ENCODE data around the gene TRAF1.

TRAF1 gene

DNA sequence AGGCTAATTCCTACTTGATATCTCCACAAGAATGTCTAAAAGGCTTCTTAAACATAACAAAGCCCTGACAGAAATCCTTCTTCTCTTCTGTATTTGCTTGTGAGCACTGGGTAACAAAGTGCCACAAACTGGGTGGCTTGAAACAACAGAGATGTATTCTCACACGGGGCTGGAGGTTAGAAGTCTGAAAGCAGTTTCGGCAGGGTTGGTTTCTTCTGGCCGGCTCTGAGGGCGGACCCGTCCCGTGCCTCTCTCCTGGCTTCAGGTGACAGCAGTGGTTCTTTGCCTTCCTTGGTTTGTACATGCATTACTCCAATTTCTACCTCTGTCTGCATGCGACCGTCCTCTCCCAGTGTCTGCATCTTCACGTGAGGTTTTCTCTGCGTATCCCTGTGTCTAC, 14.0 kb upstream of the TRAF1 start:
- DNase-seq, result no peak

DNA sequence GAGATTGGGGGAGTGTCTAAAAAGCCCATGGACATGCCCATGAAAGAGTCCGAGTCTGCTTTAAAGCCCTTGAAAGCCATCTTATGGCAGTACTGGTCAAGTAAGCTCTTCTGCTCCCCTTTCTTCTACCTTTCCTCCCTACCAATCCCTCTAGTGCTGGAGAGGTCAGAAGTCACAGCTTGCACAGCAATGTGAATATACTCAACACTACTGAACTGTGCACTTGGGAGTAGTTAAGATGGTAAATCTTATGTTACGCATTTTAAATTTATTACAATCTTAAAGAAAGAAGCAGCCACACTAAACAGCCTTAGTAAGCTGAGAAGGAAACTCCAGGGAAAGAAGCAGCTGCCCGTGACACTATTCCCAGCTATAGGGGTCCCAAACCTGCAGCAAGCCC, 12.3 kb upstream of the TRAF1 start:
- DNase-seq, result no peak

DNA sequence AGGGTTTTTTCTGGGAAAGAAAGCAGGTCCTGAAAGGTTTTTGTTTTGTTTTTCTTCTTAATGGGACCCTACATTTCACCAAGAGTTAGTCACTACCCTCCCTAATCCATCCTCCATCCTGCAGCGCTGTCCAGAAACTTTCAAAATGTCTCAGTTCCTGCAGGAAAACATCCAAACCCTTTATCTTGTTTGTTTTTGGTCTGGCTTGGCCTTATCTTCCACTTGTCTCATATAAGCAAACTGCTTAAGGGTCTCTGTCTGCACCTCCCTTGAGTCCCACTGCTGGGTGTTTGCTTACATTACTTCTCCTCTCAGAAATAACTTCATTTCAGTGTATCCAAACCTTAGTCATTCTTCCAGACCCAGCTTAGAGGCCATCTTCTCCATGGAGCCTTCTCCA, 11.0 kb upstream of the TRAF1 start:
- DNase-seq, result no peak

DNA sequence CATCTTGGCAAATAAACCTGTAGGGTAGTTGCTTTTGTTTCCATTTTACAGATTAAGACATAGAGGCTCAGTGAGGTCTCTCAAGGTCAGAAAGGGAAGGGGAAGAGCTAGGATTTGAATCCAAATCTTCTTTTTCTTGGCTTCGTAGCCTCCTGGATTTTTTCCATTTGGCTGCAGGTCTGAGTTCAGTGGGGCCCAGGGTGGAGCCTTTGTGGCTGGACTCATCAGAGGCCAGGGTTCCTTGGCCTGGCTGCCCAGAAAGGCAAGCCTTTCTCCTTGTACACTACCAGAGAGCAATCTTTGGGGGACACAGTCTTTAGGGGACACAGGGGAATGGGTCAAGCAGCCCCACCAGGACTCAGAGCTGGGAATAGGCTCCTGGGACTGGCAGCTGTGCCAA, 10.5 kb upstream of the TRAF1 start:
- DNase-seq, result no peak

GRCh38 chr9:120936764-120937122, 10.1 kb upstream of the TRAF1 start:
- no peak for DNase-seq

GRCh38 chr9:120936011-120936763, 9.6 kb upstream of the TRAF1 start:
- DNase-seq, result peak; percentile 42

DNA sequence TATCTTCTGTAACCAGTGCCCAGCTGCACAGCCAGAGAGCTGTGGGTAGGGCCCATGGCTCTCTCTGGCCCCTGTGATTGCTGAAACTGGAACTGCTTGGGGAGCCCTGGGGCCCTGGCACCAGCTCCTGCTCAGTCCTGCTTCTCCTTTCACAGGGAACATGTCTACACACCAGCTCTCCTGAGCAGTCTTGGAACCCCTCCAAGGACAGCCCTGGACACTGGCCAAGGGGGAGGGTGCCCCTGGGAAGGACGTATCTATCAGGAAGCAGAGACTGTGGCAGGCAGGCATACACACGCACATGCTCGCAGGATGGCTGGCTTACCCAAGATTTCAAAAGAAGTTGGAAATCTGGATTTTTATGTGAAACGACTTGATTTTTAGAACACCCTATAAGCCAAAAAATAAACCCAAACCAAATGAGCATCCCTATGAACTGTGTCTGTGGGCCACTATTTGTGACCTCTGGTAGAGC, 8.8 kb upstream of the TRAF1 start:
- DNase-seq, result peak; percentile 49

DNA sequence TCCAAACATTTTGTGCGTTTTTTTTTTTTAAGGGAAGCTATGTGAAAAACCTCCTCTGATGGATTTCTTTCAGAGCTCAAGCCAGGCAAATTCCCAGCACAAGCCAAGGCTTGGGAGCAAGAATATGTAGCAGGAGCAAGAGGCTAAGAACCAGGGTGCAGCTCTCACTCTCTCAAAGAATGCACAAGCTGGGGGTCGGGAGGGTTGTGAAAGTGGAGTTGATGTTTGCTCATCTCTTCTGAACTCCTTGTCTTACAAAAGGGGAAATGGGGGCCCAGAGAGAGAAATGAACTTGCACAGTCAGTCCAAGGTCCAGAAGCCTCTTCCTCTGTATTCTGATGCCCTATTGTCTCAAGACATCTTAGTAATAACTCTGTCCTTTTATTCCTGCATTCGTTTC, 7.7 kb upstream of the TRAF1 start:
- no peak for DNase-seq

GRCh38 chr9:120933310-120934055, 6.9 kb upstream of the TRAF1 start:
- DNase-seq, result no peak

GRCh38 chr9:120932086-120932823, 5.7 kb upstream of the TRAF1 start:
- no peak for DNase-seq

DNA sequence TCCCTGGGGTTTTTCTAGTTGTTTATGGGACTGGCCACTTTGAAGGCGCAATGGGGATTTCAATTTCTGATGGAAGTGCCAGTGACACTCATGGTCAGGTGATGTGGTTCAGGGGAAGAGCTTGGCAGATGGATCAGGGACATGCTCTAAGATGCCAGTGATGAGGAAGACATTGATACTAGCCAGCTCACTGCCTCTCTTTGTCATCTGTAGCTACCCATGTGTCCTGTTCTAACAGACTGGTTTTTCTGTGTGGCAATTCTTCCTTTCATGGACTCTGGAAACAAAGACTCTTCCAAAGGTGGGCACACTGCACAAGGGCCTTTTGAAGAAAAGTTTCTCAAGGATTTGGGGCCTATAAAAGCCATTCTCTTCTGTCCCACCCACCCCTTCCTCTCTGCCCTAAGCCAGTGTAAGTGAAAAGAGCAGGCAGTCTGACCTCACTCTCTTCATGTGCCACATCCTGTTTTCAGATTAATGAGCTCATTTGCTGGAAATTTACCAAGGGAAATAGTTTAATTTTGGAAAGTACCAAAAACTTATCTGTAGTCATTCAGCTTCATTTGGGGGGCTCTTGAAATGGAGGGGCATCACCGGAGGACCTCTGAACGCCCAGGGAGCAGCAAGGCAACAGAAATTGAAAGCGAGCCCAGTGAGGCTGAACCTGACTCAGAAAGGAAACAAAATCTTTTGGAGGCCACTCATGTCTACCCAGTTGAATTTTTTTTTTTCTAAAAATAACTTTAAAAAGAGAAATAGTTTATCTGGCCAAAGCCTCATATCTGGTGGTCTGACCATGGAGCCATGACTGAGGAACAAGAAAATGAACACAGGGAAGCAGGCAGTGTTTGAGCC, 4.9 kb upstream of the TRAF1 start:
- DNase-seq, result no peak

- DNase-seq, result no peak
Measured at GRCh38 chr9:120929229-120929791, 2.7 kb upstream of the TRAF1 start.

DNA sequence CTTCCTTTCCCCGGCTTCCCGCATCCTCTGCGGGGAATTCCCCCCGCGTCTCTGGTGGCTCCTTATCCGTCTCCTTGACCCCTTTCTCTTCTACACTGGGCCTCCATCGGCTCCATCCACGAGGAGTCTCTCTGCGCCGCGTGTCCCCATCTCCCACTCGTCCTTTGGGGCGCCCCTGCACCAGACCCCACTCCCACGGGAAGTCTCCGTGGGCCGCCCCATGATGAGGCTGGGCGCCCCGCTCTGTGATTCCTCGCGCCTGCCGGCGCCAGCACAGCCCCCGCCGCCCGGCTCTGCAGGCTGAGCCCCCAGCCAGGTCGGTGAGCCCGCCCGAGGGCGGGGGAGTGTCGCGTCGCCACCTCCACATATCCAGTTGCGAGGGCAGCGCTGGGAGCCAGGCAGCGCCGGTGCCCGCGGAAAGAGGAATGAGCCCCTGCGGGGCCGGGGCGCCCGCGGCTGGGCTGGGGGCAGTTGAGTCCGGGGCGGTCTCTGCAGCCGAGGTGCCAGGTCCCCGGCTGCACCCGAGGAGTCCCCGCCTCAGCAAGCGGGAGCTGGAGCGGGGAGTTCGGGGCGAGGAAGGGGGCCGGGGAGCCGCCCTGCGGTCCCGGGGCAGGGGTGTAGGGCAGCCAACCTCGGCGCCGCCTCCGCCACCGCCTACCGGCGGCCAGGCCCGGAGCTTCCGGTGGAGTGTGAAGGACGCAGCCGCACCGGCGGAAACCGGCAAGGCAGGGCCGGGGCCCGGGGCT, 2.1 kb upstream of the TRAF1 start:
- no peak for DNase-seq

DNA sequence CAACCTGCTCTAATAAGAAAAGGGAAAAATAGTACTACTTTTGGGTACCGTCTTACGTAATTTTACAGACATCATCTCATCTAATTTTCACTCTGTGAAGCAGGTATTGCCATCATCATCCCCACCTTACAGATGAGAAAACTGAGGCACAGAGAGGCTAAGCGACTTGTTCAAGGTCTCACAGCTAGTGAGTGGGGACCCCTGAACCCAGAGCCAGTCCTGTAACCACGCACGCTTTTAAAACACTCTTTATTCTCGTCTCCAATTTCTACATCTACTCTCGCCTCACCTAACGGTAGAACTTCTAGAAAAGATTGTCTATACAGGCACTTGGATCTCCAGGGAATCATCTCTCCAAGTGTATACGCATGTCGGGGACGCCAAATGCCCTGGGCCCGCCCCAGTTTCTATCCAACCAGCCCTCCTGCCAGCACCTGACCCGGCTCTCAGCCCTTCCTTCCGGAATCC, 1.5 kb upstream of the TRAF1 start:
- DNase-seq, result no peak

GRCh38 chr9:120927269-120928014, 846 bp upstream of the TRAF1 start:
- DNase-seq, result no peak

GRCh38 chr9:120925535-120926396, 830 bp downstream of the TRAF1 start:
- no peak for DNase-seq

DNA sequence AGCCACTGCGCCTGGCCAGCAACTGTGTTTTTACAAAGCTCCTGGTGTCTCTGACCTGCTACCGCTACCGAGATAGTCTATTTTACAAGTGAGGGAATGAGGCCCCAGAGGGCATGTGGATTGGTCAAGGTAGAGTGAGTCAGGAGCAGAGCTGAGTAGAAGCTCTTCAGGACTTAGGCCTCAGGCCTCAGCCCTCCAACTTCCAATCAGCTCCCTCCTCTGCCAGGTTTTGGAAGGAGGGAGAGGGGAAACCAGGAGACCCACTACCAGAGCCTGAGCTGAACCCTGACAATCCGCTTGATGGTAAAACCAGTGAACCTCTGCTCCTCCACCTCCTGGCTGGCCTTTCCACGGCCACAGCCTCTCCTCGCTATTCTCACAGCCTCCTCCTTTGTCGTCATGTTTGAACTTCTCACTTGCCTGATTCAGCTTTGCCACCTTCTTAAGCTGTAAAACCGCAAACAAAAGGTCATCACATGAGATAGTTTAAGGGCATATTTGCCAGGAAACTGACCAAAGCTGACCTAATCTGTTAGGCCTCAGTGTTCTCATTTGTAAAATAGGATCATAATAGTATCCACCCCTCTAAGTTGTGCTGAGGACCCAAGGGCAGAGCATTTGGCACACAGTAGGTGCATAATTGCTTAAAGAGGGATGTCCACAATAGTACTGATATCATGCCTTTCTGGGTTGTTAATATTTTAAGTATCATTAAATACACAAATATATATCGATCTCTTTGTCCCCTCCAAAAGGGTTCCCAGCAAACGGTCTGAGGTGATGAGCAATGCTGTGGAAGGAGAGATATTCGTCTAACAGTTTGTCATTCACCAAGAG, 1.7 kb downstream of the TRAF1 start:
- no peak for DNase-seq

- no peak for DNase-seq
Measured at GRCh38 chr9:120923620-120924328, 2.8 kb downstream of the TRAF1 start.

Data from NCI-H1436 treated with DMSO at 0.1 percent for 48 hours (cell line).